22Rv1 (cell line): ENCODE data around the gene NFIX.

ENCODE experiments used
- ZFX ChIP-seq: fragments of 450-650 bp; IDR thresholded peaks from 2 replicates; pipeline ENCODE4 v1.6.1; 2017; ENCODE audit warnings: antibody characterized with exemption, borderline replicate concordance
- TF ChIP-seq, protein P1 (sequence below): fragments of 450-650 bp; IDR thresholded peaks from 2 replicates; pipeline ENCODE4 v1.5.1; 2017; ENCODE audit warnings: mild to moderate bottlenecking

- TF ChIP-seq, protein P1, sequence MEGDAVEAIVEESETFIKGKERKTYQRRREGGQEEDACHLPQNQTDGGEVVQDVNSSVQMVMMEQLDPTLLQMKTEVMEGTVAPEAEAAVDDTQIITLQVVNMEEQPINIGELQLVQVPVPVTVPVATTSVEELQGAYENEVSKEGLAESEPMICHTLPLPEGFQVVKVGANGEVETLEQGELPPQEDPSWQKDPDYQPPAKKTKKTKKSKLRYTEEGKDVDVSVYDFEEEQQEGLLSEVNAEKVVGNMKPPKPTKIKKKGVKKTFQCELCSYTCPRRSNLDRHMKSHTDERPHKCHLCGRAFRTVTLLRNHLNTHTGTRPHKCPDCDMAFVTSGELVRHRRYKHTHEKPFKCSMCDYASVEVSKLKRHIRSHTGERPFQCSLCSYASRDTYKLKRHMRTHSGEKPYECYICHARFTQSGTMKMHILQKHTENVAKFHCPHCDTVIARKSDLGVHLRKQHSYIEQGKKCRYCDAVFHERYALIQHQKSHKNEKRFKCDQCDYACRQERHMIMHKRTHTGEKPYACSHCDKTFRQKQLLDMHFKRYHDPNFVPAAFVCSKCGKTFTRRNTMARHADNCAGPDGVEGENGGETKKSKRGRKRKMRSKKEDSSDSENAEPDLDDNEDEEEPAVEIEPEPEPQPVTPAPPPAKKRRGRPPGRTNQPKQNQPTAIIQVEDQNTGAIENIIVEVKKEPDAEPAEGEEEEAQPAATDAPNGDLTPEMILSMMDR = no peak
- no peak for TF ChIP-seq ZFX
These were observed 25.0 kb upstream of the NFIX start for GRCh38 chr19:12970070-12970820.
